ENCODE measurements around the gene MAK. TPM values are rescaled to one million over a fixed set of nuclear protein-coding genes. Genes with fewer than 3 reads are reported as not detected.
"Not testable (repeated sequence)": the region's sequence is repeated elsewhere in the genome, so short reads cannot be mapped to it uniquely, and the experiment has no call there.

MAK gene
- total RNA-seq, 1 experiment from 2014 or later, result 0.20 TPM

DNA sequence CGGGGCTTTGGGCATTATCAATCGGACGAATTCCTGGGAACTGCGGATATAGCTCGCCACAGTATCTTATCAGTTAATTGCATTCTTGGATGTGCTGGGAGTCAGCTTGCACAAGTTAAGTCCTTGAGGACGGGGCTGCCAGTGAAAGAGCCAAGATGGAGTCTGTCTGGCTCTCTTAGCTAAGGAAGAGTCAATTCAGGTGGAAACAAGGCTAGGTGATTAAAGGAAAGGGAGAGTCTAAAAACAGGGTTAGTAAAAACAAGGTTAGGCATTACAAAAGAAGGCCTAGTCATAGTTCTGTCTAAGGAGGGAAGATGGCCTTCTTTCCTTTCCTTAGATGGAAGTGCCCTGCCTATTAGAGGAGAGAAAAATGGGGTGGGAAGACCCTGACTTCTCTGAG, 87.8 kb downstream of the MAK start:
- not testable (repeated sequence) for H3K18ac ChIP-seq (ENCODE audit: insufficient read length, low read depth, low read length); H3K23me2 ChIP-seq (ENCODE audit: insufficient read length, low read depth, low read length, poor library complexity, severe bottlenecking); H2BK120ac ChIP-seq (ENCODE audit: low read depth, low read length, poor library complexity, severe bottlenecking); H3K27me3 Mint-ChIP-seq (ENCODE audit: low read depth); H4K20me1 ChIP-seq (ENCODE audit: control insufficient read depth, insufficient read depth, insufficient read length); H3T11ph ChIP-seq (ENCODE audit: low read length); H4K91ac ChIP-seq (ENCODE audit: insufficient read length, low read depth, low read length); H3K14ac ChIP-seq (ENCODE audit: insufficient read depth, low read length); H2BK12ac ChIP-seq (ENCODE audit: insufficient read length, low read depth, low read length); H3K27ac ChIP-seq (ENCODE audit: insufficient read length, low read depth, low read length); H3K4ac ChIP-seq (ENCODE audit: low read depth, low read length); H3K4me1 ChIP-seq (ENCODE audit: insufficient read depth, low read length); H3K27me3 ChIP-seq (ENCODE audit: insufficient read depth, low read length); H2BK20ac ChIP-seq (ENCODE audit: low read depth, low read length, poor library complexity, severe bottlenecking); H3K9me3 ChIP-seq (ENCODE audit: control insufficient read depth, low read depth, low read length); H2AK5ac ChIP-seq (ENCODE audit: insufficient read length, low read length); H3K79me1 ChIP-seq (ENCODE audit: insufficient read depth, low read depth, low read length, poor library complexity, severe bottlenecking); DNase-seq; H3K4me3 Mint-ChIP-seq; H3K23ac ChIP-seq (ENCODE audit: insufficient read length, low read depth, low read length); H4K8ac ChIP-seq (replicated peaks; ENCODE audit: insufficient read length, low read depth, low read length); H3K4me2 ChIP-seq (ENCODE audit: insufficient read depth, insufficient read length, low read length); H2BK15ac ChIP-seq (ENCODE audit: low read depth, low read length); H2AFZ ChIP-seq (ENCODE audit: low read length); H3K9ac ChIP-seq (ENCODE audit: extremely low read depth, insufficient read length, low read length); H2BK5ac ChIP-seq (ENCODE audit: insufficient read length, low read length); H3K9me3 Mint-ChIP-seq; H4K5ac ChIP-seq (ENCODE audit: insufficient read length, low read depth, low read length); H3K56ac ChIP-seq (ENCODE audit: insufficient read length, low read depth, low read length)
- Mint-ChIP-seq H3K27ac (peak overlapping the region; percentile 47 to 85 (median 49); a peak in 2 of 7 replicates), H3K4me1 (peaks cover 15 to 22% of the 10 kb centered on the region in 2 experiments), H3K36me3 (ENCODE audit: insufficient read depth in 1 of 3, low read depth in 3 of 3) (peaks cover 28 to 63% (median 60%) of the 10 kb centered on the region in 3 experiments)
- H3K79me2 ChIP-seq (ENCODE audit: insufficient read depth, low read length), result peaks cover 26% of the 10 kb centered on the region; the same call in 1 of the 2 replicates
- no CpG with 5 or more reads among the region's 6 CpGs for WGBS (ENCODE audit: extremely low coverage, insufficient read length, low lambda C conversion rate)
